Measurements from ENCODE around the gene RPGR. TPM values are rescaled to one million over a fixed set of nuclear protein-coding genes. Genes with fewer than 3 reads are reported as not detected.

RPGR gene
- total and polyA plus RNA-seq, 3 donors from 2014 or later = 8.0 to 25.6 (median 21.0) TPM

DNA sequence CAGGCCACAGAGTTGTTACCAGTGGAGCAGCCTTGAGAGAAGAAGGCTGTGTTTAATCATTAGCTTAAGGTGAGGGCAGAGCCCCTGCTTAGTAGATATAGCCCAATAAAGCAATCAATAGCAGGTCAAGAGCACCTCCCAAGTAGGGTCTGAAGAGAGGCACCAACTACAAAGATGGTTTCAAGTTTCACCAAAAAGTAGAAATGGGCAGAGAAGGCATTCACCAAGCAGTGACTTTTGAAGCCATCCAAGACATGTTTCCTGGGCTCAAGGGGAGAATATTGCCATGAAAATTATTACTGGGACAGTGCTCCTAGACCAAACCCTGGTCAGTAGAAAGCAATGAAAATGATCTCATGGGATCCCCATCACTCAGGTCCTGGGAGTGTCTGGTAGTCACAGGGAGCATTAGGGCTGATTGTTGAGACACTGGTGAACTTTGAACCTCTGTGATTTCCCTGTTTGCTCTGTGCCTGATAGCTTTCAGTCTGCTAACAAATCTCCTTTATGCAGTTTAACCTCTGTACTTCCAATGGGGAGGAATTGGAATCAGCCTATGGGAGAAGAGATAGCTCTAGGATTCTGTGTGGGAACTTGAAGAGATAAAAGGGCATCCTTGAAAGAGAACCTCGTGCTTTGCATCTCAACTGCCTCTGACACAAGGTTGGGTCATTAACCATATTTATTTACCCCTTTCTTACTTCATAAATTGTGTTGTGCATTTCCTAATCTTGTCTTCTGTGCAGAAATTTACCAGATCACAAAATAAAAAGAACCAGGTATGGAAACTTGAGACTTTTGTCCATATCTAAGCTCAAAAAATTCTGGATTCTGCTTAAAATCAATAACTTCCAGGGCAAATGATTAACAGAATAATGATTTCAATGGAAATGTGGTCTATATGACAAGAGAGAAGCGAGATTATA is 15.8 kb upstream of the RPGR start:
- no peak for DNase-seq
- intact Hi-C loops (cut with DNase I; ENCODE audit: low total_unique reads) = no loop called here
- Histone ChIP-seq H3K27me3 (no peaks in the 10 kb centered on the region), H3K4me3 (no peak overlapping the region), H3K36me3 (ENCODE audit: low read depth, missing control alignments) (no peaks in the 10 kb centered on the region), H3K9me3 (no peaks in the 10 kb centered on the region), H3K4me1 (no peaks in the 10 kb centered on the region), H3K27ac (no peak overlapping the region)
- 64 to 73% methylated on average over 2 of the region's 2 CpGs for WGBS, 2 donors
- TF ChIP-seq POLR2A (IDR thresholded peaks at IDR 0.05) = no peak
- TF ChIP-seq, protein P1, sequence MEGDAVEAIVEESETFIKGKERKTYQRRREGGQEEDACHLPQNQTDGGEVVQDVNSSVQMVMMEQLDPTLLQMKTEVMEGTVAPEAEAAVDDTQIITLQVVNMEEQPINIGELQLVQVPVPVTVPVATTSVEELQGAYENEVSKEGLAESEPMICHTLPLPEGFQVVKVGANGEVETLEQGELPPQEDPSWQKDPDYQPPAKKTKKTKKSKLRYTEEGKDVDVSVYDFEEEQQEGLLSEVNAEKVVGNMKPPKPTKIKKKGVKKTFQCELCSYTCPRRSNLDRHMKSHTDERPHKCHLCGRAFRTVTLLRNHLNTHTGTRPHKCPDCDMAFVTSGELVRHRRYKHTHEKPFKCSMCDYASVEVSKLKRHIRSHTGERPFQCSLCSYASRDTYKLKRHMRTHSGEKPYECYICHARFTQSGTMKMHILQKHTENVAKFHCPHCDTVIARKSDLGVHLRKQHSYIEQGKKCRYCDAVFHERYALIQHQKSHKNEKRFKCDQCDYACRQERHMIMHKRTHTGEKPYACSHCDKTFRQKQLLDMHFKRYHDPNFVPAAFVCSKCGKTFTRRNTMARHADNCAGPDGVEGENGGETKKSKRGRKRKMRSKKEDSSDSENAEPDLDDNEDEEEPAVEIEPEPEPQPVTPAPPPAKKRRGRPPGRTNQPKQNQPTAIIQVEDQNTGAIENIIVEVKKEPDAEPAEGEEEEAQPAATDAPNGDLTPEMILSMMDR (IDR thresholded peaks at IDR 0.05) = no peak

GRCh38 chrX:38341442-38341841 is 14.1 kb upstream of the RPGR start:
- WGBS, 2 donors = 85 to 88% methylated on average over 3 of the region's 3 CpGs
- H3K27ac ChIP-seq = no peak overlapping the region
- H3K4me1 ChIP-seq = no peaks in the 10 kb centered on the region
- H3K27me3 ChIP-seq = no peaks in the 10 kb centered on the region
- intact Hi-C loops (cut with DNase I; ENCODE audit: low total_unique reads) = no loop called here
- no peak overlapping the region for H3K4me3 ChIP-seq
- H3K9me3 ChIP-seq = no peaks in the 10 kb centered on the region
- no peaks in the 10 kb centered on the region for H3K36me3 ChIP-seq (ENCODE audit: low read depth, missing control alignments)
- DNase-seq = no peak
- TF ChIP-seq POLR2A (IDR thresholded peaks at IDR 0.05) = no peak
- TF ChIP-seq, protein P1 (IDR thresholded peaks at IDR 0.05) = no peak

DNA sequence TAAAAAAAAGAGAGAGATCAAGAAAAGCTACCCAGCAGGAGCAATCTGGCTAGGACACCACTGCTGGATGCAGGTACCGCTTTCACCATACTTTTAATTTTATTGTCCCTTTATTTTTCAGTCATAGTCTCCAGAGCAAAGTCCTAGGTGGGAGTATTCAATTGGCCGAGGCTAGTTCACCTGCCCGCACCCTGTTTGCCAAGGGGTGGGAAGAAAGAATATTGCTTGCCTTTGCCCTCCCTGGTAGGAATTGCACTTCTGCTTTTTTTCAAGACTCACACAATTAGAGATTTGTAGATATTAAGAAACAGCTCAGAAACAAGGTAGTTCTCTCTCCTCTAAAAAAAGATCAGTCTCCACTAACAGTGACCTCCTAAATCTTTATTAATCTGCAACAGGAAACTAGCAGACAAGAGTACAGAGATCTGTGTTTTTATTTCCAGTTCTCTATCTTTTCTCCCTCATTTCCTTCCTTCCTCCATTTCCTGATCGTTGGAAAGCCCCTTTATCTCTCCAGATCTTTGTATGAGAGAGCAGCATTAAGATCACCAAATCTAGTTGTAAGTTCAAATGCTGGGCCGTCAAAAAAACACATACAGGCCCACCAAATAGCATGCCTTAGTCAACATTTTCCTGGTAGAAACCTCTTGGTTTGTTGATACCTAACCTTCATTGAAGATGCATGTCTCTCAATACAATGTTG is 9.4 kb upstream of the RPGR start:
- Histone ChIP-seq H3K4me1 (no peaks in the 10 kb centered on the region), H3K27ac (no peak overlapping the region), H3K36me3 (ENCODE audit: low read depth, missing control alignments) (no peaks in the 10 kb centered on the region), H3K27me3 (no peaks in the 10 kb centered on the region), H3K9me3 (no peaks in the 10 kb centered on the region), H3K4me3 (no peak overlapping the region)
- intact Hi-C loops (cut with DNase I; ENCODE audit: low total_unique reads) = no loop called here
- no peak for DNase-seq
- no peak for TF ChIP-seq POLR2A (IDR thresholded peaks at IDR 0.05)
- TF ChIP-seq, protein P1 (IDR thresholded peaks at IDR 0.05) = no peak
- 68 to 85% methylated on average over 5 of the region's 5 CpGs for WGBS, 2 donors

- H3K36me3 ChIP-seq (ENCODE audit: low read depth, missing control alignments) = no peaks in the 10 kb centered on the region
- intact Hi-C loops (cut with DNase I; ENCODE audit: low total_unique reads) = no loop called here
- no peaks in the 10 kb centered on the region for H3K9me3 ChIP-seq
- H3K27me3 ChIP-seq = no peaks in the 10 kb centered on the region
- TF ChIP-seq, protein P1 (IDR thresholded peaks at IDR 0.05) = no peak
- TF ChIP-seq POLR2A (IDR thresholded peaks at IDR 0.05) = no peak
- H3K4me1 ChIP-seq = no peaks in the 10 kb centered on the region
- H3K4me3 ChIP-seq = no peak overlapping the region
- no peak for DNase-seq
- no peak overlapping the region for H3K27ac ChIP-seq
These were observed 8.1 kb upstream of the RPGR start for GRCh38 chrX:38335382-38335781.

Data from testis (tissue), 3 donors.